Bronchial epithelial cell (primary cell): ENCODE measurements around the gene USP11. TPM values are rescaled to one million over a fixed set of nuclear protein-coding genes. Genes with fewer than 3 reads are reported as not detected.

Experiments used
- DNase-seq: peaks from one replicate; pipeline ENCODE4 v3.0.0-alpha.2; 2010; ENCODE audit warnings: low read depth
- FAIRE-seq: peaks from 2 replicates; lab custom pipeline; 2011; peaks lifted over from hg19 to GRCh38; lab: Jason Lieb, UNC
- H3K27me3 ChIP-seq: 2 replicates; pipeline ENCODE4 v1.5.1; 2011; ENCODE audit warnings: low read length; ENCODE audit not compliant: control insufficient read depth, insufficient read depth
- H3K36me3 ChIP-seq: 2 replicates; pipeline ENCODE4 v1.5.1; 2011; ENCODE audit warnings: low read length; ENCODE audit not compliant: control insufficient read depth, insufficient read depth
- H3K4me3 ChIP-seq: 2 replicates; pipeline ENCODE4 v1.5.1; 2011; ENCODE audit warnings: mild to moderate bottlenecking, low read depth, low read length, control low read depth
- total RNA-seq: library from RNA; depleted of rRNA; stranded (reverse); fragments of >200 nt; gene quantifications from 2 replicates; pipeline ENCODE4 v1.2.1, GENCODE V29; 2014
- TF ChIP-seq, protein P1 (sequence below): IDR thresholded peaks from 2 replicates; pipeline ENCODE4 v1.5.1; 2011; ENCODE audit warnings: mild to moderate bottlenecking, moderate library complexity, low read length, control low read depth, inconsistent platforms; ENCODE audit not compliant: insufficient read depth, severe bottlenecking

Gene USP11
- total RNA-seq, 1 donor from 2014 or later = 6.1 TPM

DNA sequence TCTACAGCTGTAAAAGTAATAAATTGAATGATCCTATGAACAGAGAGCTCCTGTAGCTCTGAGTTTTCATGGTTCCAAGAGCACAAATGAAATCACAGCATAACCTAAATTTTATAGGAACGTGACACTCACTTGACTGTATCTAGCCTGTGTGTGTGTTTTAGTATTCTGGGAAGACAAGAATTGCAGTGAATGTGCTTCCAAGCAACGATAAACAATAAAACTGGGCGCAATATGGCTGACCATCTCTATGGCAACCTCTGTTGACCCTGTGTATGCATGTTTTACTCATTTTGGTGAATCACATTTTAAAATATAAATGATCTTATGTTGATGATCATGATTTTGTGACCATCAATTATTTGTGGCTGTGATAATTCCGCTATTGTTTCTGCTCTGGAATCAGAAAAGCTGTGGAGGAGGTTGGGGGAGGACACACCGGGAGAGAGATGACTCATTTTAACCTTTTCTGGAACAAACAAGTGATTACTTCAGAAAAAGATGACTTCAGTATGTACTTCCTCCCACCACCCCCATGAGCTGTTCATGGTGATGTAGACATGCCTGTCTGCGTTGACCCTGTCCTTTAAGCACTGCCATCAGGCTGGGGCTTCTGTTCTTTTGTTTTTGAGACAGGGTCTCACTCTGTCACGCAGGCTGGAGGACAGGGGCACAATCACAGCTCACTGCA lies 31.8 kb downstream of the USP11 start:
- no peaks in the 10 kb centered on the region for H3K27me3 ChIP-seq
- DNase-seq (peak; percentile 63), FAIRE-seq (no peak)

DNA sequence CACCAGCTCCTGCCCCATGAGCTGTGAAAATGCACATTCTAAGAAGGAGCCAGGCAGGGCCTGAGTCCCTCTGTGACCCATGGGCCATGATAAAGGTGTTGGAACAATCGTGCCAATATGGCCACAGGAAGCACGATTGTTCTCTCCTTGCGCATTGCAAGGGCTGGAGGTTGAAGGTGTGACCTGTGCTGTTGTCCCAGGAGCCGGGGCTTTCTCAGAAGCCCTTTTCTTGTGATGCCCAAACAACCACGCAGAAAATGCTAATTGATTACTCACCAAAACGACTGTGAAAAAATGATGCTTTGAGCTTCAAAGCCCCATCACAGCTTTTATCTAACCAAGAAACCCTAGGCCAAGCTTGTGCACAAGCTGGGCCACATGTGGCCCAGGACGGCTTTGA lies 33.8 kb downstream of the USP11 start:
- FAIRE-seq (peak; percentile 93), DNase-seq (no peak)
- H3K36me3 ChIP-seq = no peaks in the 10 kb centered on the region
- TF ChIP-seq, protein P1, sequence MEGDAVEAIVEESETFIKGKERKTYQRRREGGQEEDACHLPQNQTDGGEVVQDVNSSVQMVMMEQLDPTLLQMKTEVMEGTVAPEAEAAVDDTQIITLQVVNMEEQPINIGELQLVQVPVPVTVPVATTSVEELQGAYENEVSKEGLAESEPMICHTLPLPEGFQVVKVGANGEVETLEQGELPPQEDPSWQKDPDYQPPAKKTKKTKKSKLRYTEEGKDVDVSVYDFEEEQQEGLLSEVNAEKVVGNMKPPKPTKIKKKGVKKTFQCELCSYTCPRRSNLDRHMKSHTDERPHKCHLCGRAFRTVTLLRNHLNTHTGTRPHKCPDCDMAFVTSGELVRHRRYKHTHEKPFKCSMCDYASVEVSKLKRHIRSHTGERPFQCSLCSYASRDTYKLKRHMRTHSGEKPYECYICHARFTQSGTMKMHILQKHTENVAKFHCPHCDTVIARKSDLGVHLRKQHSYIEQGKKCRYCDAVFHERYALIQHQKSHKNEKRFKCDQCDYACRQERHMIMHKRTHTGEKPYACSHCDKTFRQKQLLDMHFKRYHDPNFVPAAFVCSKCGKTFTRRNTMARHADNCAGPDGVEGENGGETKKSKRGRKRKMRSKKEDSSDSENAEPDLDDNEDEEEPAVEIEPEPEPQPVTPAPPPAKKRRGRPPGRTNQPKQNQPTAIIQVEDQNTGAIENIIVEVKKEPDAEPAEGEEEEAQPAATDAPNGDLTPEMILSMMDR = no peak
- no peaks in the 10 kb centered on the region for H3K27me3 ChIP-seq
- H3K4me3 ChIP-seq = no peak overlapping the region

More for the DNA sequence above, 31.8 kb downstream of the USP11 start:
- Histone ChIP-seq H3K36me3 (no peaks in the 10 kb centered on the region), H3K4me3 (no peak overlapping the region)
- TF ChIP-seq, protein P1 = no peak

DNA sequence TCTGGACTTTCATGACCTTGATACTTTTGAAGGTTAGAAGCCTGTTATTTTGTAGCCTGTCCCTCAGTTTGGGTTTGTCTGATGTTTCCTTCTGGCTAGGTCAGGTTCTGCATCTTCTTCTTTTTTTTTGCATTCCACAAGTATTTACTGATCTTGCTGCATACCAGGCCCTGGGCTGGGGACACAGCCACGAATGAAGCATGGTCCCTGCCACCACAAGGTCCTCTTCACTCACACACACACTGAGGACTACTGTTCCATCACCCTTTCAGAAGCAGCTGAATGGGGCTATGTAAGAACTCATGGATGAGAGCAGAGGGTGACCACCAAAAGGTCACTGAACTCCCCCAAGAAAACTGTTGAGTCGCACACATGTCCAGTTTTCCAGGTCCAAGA lies 39.2 kb downstream of the USP11 start:
- no peaks in the 10 kb centered on the region for H3K27me3 ChIP-seq
- H3K36me3 ChIP-seq = no peaks in the 10 kb centered on the region
- TF ChIP-seq, protein P1 = no peak
- no peak for FAIRE-seq
- no peak for DNase-seq
- no peak overlapping the region for H3K4me3 ChIP-seq

DNA sequence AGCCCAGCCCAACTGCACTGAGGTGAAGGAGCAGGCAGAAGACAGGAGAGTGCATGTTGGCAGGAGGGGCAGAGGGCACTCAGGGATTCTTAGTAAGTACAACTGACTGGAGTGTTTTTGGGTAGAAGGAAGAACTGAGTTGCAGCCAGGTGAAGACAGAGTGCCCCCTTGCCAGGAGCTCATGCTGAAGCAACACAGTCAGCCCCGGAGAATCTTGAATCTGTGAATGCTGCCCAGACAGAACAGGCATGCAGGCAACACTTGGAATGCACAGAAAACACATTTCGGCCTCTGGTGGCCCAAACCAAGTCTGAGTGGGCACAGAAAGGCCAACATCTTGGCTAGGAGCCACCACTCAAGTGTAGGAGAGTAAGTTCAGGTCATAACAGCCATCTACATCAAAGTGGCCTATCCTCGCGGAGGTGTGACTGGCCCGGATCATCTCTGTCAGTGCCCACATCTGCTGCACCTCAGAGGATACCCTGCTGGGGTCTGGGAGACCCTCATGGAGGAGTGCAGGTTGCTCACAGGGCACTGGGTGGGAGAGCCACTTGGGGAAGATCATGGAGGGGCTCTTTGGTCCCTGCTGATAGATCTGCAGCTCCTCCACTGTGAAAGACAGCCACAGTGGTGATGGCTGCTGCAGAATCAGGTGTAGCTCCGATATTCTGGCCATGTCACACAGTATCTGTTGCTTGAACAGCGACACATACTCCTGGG lies 40.4 kb downstream of the USP11 start:
- Histone ChIP-seq H3K4me3 (no peak overlapping the region), H3K27me3 (no peaks in the 10 kb centered on the region), H3K36me3 (no peaks in the 10 kb centered on the region)
- FAIRE-seq (peak; percentile 36), DNase-seq (no peak)
- TF ChIP-seq, protein P1 = no peak

DNA sequence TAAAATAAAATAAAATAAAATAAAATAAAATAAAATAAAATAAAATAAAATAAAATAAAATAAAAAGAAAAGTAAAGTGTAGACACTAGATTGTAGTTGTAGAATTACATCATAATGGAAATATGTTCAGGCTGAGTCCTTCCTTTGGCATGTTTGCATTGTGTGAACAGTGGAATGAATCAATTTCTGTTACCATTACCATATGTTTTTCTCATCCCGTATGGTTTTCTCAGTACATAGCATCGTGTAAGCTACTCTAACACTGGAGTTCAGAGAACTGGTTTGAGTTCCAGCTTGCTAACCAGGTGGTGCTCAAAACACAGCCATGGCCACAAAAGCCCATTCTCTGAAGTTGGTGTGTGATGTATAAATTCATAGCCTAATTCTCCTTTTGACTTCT lies 45.9 kb downstream of the USP11 start:
- FAIRE-seq (no peak), DNase-seq (peak; percentile 74)
- Histone ChIP-seq H3K36me3 (no peaks in the 10 kb centered on the region), H3K4me3 (no peak overlapping the region), H3K27me3 (no peaks in the 10 kb centered on the region)
- TF ChIP-seq, protein P1 = no peak
